GM19351 (cell line): ENCODE measurements around the gene PARVB.

Experiments
- ATAC-seq: cut with Tn5 transposase; IDR thresholded peaks from one replicate; pipeline ENCODE4 v1.9.1; 2021; ENCODE audit warnings: mild to moderate bottlenecking, moderate library complexity; ENCODE audit not compliant: unreplicated experiment

PARVB gene

DNA sequence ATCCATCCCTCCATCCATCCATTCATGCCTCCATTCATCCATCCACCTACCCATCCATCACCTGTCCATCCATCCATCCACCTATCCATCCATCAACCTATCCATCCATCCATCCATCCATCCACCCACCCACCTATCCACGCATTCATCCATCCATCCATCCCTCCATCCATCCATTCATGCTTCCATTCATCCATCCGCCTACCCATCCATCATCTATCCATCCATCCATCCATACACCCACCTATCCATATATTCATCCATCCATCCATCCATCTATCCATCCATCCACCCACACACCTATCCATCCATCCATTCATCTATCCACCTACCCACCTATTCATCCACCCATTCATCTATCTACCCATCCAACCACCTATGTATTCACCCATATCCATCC lies 170.5 kb downstream of the PARVB start:
- no peak for ATAC-seq

DNA sequence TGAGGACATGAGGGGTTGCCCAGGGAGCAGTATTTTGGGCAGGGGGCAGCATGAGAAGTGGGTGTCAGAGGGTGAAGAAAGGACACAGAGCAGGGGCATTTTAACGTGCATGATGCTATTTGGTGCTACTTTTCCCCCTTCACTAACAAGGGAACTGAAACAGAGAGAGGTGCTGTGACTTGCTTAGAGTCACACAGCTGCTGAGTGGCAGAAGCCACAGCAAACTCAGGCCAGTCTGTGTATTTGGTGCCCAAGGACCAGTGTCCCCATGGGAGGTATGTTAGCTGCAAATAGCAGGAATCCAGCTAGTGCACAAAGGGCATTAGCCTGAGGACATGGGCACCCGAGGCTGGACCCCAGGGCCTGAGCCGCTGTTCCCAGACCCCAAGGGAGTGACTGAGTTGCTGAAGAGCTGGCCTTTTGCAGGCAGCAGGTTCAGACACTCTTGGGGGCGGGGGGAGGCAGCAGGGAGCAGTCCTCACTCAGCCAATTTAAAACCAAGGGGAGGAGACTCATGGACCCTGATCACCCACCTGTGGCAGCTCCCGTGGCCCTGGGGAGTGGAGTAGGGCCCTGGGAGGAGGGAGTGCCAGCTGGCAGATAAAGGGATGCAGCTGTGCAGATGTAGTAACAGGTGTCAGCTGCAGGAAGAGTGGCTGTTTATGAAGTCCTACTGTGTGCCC lies 171.2 kb downstream of the PARVB start:
- no peak for ATAC-seq

DNA sequence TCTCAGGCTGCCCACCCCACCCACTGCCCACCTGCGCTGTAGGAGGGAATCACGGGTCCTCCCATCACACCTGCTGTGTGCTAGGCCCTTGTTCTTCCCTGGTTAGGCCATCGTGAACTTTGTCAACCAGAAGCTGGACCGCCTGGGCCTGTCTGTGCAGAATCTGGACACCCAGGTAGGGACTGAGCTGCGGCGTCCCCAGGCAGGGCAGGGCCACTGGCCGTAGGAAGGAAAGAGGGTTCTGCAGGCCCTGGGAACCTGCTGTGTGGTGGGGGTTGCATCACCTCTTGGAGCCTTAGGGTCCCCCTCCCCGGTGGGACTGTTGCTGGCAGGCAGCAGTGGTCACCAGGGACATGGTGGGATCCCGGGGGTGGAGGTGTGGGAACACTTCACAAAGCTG lies 172.1 kb downstream of the PARVB start:
- no peak for ATAC-seq

DNA sequence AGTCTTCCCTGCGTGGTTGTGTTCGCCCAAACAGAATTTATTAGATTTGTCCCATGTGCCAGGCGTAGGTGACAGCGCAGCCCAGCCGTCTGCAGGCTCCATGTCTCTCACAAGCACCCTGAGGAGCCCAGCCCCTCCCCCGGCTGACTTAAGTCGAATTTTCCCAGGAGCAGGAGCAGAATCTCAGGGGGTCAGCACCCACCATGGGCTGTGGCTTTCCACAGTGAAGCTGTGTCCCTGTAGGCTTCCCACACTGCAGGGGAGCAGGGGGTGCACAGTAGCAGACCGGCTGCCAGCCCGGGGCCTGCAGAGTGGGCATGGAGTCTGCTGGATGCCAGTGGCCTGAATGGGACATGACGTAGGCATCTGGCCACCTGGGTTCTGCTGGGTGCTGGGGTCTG lies 172.6 kb downstream of the PARVB start:
- ATAC-seq = no peak

DNA sequence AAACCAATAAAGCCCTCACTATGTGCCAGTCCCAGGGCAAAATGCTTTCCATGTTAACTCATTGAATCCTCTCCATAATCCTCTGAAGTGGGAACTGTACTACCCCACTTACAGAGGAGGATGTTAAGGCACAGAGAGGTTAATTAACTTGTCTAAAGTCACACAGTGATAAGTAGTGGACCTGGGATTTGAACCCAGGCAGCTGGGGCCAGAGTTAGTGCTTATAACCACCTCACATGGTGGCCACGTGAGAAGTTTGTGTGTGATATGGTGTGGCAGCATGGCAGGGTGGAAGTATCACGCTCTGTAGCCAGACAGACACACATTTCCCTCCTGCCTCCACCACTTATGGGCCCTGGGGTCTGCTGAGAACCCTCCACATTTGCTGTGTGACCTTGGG lies 173.2 kb downstream of the PARVB start:
- no peak for ATAC-seq

DNA sequence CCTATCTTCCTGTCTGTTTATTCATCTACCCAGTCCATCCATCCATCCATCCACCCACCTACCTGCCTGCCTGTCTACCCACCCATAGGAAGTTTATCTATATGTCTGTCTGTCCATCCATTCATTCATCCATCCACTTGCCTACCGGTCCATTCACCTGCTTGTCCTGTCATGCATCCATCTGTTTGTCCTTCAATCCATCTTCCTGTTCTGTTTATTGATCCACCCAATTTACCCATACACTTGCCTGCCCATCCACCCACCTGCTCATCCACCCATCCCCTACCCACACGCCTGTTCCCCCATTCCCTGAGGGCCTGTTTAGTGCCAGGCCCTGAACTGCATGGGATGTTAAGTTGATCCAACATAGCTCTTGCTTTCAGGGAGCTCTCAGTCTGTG lies 175.1 kb downstream of the PARVB start:
- ATAC-seq = no peak

DNA sequence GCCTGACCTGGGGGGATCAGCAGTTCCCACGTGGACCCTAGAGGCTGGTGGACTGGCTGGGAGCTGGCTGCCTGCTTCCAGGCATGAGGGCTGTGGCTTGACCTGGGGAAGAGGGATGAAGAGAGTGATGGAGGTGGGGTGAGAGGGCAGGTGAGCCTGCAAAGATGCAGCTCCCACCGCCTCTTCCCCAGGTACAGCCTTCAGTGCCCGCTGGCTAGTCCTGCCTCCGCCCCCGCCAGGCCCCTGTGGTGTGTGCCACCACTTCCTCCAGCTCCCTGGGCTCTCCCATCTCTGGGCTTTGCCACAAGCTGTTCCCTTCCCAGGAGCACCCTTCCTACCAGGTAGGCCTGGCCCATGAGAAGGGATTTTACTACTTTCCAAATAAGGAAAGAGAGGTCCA lies 175.8 kb downstream of the PARVB start:
- no peak for ATAC-seq

DNA sequence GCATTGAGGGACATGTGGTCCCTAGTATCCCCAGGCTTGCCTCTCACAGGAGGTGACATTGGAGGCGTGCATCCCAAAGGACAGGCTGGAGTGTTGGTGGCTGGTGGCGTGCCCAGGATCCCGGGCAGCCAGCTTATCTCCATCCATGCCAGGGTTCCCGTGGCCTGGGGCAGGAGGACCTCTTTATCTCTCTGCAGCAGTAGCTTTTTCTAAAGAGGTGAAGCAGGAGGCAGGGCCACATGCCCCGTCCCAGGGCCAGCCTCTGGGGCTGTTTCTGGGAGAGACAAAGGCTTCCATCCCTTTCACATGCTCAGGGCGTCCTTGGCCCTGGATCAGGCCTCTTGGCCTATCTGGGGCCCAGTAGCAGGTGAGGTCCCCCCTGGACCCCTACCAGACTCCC lies 176.3 kb downstream of the PARVB start:
- ATAC-seq = no peak

DNA sequence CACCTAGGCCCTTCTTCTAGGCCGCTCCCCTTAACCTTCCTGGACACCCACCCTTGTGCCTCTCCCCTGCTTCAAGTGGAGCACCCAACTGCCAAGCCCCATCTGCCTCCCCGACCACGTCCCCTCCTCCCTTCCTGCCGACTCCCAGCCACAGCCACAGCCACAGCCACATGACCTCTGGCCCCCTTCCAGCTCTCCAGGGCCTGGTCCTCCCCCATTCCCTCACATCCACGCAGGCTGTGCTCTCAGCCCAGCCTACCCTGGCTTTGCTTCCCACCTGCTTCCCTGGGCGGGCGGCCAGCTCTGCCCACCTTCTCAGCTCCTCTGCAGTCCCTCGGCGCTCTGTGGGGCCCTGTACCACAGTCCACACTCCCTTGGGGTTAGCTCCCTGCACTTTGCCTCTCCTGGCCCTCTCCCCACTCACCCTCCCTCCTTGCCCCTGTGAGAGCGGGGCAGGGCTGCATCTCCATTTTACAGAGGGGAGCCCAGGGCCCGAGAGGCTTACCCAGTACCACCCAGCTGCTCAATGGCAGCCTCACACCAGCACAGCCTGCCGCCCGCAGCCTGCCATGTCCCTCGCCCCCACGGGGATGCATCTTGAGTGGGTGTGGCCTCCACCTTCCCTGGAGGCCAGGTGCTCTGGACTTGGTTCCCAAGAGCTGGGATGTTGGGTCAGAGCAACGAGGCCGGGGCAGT lies 176.9 kb downstream of the PARVB start:
- no peak for ATAC-seq

DNA sequence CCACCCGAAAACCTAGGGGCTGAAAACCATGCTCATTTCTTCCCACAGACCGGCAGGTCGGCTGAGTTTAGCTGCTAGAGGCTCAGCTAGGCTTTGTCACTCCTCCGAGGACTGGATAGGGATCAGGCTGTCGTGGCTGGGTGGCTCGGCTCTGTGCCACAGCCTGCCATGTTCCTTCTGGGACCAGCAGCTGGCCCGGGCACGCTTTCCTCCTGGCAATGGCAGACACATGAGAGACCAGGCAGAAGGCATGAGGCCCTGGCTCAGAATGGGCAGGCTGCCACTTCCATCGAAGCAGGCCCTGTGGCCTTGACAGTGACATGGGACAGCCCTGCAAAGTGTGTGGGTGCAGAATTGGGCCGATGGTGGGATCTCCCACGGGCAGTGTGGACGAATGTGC lies 177.6 kb downstream of the PARVB start:
- no peak for ATAC-seq

DNA sequence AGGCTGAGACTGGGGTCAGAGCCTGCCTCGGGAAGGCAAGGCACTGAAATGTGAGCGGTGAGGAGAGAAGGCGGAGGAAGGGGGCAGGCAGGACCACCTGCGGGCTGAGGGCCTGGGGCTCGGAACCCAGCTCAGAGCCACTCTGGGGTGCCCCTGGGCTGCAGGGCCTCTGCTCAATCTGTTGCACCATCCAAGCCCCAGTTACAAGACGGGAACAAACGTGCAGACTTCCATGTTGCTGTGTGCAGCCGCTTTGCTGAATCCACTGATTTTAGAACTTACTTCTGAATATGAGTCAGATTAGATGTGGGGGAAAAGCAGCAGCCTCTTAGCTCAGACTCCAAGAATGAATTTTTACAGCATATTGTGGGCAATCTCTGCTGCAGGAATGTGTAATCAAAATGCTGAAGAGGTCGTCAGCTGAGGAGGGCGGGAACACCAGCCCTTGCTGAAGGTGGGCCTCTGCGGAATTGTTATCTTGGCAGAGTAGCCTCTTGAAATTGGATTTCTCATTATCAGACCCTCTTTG lies 178.2 kb downstream of the PARVB start:
- no peak for ATAC-seq

DNA sequence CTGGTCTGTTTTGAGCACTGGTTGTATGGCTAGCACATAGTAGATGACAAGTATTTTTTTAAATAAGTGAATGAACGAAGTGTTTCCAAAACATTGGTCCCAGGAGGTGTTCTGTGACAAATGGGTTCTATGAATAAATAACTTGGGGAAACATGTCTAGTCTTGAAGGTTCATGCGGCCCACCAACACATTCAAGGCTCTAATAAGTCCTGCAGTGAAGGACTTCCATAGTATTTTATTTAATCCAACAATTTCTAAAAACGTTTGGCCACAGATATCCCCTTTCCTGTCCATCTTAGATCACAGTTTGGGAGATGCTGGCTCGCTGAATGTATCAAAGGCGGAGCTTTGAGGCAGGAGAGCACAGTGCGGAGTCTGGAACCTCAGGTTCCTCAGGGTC lies 179.1 kb downstream of the PARVB start:
- ATAC-seq = no peak

DNA sequence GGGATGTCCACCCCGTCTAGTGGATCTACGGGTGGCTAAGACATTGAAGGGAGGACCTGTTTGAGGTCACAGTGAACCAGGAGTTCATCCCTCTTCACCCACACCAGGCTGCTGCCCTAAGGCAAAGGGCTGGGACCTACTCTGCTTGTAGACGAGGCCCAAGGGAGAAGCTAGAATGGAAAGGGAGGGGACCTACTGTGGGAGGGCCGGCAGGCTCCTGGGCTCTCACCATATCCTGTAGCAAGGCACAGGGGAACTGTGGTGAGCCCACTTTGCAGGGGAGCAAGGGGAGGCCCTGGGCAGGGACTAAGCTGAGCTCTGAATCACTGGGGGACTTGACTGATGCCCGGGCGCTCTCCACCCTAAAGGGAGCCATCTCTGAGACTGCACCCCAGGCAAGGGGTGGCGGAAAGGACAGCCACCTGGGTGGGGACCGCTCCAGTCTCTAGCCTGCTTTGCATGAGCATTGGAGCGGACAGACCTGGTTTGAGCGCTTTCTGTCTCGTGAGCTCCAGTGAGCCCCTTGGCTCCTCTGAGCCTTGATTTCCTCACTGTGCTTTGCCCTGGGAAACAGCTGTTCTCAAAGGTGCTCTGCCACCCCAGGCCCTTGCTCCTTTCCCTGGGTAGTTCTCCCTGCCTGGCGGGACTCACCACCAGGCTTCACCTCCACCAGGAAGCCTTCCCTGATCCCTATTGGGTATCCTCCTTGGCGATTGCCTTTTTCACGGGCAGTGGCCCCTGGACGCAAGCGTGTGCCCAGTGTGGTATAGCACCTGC lies 180.8 kb downstream of the PARVB start:
- no peak for ATAC-seq

DNA sequence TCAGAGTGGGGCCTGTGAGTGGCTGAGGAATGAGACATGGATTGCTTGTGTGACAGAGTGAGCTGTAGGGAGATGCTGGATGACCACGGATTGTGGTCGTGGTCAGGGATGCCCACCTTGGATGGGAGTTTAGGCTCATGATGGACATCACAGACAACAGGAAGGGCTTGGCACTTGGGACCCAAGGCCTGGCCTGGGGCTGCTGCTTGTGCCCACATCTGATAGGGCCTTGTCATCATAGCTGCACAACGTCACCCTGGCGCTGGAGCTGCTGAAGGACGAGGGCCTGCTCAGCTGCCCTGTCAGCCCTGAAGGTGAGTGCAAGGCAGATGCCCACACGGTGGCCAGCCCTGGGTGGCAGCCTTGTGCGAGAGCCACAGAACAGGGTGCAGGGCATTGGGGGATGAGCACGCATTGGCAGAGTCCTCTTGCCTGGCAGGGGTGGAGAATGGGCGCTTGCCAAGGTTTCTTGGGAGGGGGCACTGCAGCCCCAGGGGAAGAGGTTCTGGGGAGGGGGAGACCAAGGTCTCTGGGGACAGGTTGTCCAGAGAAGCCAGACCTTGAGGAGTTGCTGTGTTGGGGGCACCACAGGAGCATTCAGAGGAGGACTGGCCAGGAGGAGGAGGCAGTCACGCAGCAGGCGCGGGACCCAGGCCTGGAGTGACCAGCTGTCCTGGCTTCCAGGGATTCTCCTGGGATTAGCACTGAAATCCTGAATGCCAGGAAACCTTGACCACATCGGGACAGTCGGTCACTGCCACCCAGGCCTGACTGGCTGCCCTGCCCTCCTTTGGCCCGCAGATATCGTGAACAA lies 181.6 kb downstream of the PARVB start:
- ATAC-seq = no peak

DNA sequence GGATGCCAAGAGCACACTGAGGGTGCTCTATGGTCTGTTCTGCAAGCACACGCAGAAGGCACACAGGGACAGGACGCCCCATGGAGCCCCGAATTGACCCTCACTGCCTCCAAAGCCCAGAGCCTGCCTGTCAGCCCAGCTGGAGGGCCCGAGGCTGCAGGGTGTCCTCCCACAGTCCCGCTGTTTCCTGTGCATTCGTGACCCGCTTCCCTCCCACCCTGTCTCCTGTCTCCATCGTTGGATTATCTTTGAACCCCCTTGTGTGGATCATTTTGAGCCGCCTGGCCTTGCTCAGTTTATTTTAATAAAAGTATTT lies 182.2 kb downstream of the PARVB start:
- ATAC-seq = no peak

DNA sequence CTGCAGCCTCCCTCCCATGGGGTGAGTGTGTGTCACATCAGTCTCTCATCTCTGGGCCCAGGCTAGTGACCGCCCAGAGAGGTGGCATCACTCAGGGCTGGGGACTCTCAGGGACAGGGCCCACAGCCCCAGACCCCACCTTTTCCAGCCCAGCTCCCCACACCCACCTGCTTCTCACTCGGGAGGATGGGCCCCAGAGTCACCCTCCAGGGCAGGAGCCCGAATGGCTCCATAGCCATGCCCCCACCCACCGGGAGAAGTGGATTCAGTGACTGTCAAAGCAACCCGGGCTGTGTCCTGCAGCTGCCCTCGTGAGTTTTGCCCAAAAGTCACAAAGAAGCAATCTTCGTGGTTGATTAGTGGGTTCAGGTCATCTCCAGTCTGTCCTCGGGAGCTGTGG lies 182.6 kb downstream of the PARVB start:
- no peak for ATAC-seq

DNA sequence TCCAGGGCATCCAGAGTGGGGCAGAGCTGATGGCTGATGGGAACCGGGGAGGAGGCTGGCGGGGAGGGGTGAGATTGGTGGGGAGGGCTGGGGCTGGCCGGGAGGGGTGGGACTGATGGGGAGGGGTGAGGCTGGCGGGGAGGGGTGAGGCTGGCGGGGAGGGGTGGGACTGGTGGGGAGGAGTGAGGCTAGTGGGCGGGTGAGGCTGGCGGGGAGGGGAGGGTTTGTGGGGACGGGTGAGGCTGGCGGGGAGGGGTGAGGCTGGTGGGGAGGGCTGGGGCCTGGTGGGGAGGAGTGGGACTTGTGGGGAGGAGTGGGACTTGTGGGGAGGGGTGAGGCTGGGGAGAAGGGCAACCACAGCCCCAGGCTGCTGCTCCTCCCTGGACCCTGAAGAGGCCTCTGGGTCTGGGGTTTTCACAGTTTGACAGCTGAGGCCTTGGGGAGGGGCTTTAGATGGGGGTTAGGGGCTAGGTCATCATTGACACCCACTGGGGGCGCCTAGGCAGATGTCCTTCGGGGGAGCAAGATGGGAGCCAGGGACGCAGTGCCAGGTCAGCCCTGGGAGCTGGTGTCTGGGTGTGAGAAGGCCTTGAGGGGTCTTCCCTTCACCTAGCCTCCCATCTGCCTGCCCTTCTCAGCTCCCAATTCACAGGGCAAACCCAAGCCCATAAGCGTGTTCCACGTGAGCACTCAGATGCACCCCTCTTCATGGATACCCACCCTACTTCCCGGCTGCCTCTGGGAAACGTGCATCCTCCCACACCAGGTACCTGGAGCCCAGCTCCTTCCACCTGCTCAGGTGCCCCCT lies 183.3 kb downstream of the PARVB start:
- no peak for ATAC-seq

DNA sequence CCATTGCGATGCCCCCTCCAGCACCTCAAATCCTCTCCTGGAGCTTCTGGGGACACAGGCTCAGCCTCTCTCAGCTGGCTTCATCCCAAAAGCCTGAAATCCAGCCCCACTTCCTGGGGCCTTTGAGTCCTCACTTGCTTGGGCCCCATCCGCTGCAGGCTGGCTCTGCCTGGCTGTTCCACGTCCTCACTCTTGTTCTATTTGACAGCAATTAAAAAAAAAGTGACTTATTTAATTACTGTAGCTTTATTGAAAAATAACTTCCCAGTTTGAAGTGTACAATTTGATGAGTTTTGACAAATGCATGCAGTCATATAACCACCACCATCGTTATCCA lies 183.8 kb downstream of the PARVB start:
- no peak for ATAC-seq

DNA sequence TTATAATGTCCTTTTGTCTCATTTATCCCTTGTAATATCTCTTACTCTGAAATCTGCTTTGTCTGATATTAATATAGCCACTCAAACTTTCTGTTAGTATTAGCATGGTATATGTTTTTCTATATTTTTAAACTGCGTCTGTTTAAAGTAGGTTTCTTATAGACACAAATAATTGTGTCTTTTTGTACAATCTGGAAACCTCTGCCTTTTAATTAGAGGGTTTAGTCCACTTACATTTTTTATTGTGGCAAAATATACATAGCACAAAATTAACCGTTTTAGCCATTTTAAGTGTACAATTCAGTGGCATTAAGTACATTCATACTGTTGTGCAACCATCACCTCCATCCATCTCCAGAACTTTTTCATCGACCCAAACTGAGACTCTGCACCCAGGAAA lies 185.2 kb downstream of the PARVB start:
- no peak for ATAC-seq

DNA sequence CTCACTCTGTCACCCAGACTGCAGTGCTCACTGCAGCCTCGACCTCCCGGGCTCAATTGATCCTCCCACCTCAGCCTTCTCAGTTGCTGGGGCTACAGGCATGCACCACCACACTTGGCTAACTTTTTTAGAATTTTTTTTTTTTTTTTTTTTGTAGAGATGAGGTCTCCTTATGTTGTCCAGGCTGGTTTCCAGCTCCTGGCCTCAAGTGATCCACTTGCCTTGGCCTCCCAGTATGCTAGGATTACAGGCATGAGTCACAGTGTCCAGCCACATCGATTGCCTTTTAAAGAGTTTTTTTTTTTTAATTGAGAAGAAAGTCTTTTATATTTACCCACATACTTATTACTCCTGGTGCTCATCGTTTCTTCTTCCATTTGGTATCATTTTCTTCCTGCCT lies 186.6 kb downstream of the PARVB start:
- no peak for ATAC-seq
